IMR-90 (cell line): ENCODE measurements around the gene TDRD7. TPM values are rescaled to one million over a fixed set of nuclear protein-coding genes. Genes with fewer than 3 reads are reported as not detected.
A peak's percentile ranks its signal among the peaks of the same experiment; 100 is the strongest.

Experiments used
- ATAC-seq: fragments of 200-7000 bp; cut with Tn5 transposase; 2 replicates; pipeline ENCODE4 v1.9.1; 2020; ENCODE audit warnings: low read depth, mild to moderate bottlenecking, moderate library complexity
- BruUV-seq: library from RNA; stranded (reverse); fragments of 400-500 nt; replicated peaks from 2 replicates; lab custom pipeline; 2021; lab: Mats Ljungman, UMichigan
- CTCF ChIA-PET: fragments of 300-600 bp; formaldehyde crosslinking; extraction: SDS; loops from one replicate; lab custom pipeline; 2021; ENCODE audit warnings: antibody characterized with exemption; lab: Yijun Ruan, JAX
- POLR2A ChIA-PET: fragments of 300-600 bp; sonication (Branson Sonifier 250); formaldehyde crosslinking; loops from one replicate; lab custom pipeline; 2022; ENCODE audit warnings: antibody characterized with exemption; ENCODE audit not compliant: unreplicated experiment; lab: Charles Lee
- DNase-seq: peaks from one replicate; pipeline ENCODE4 v3.0.0; 2013
- H2AFZ ChIP-seq: replicated peaks from 2 replicates; pipeline ENCODE3; 2013; ENCODE audit warnings: low read length, mild to moderate bottlenecking; ENCODE audit not compliant: poor library complexity
- H2AK5ac ChIP-seq: 2 replicates; pipeline ENCODE4 v1.6.1; 2013; ENCODE audit warnings: low read depth, low read length, inconsistent platforms
- H2AK9ac ChIP-seq: replicated peaks from 2 replicates; pipeline ENCODE3; 2013; ENCODE audit warnings: mild to moderate bottlenecking, low read depth, low read length, moderate library complexity; ENCODE audit not compliant: poor library complexity
- H2BK120ac ChIP-seq: 2 replicates; pipeline ENCODE4 v1.6.1; 2013; ENCODE audit warnings: low read depth, low read length, inconsistent platforms
- H2BK15ac ChIP-seq: 3 replicates; pipeline ENCODE4 v1.6.1; 2013; ENCODE audit warnings: low read depth, low read length, inconsistent platforms
- H2BK20ac ChIP-seq: 2 replicates; pipeline ENCODE4 v1.6.1; 2013; ENCODE audit warnings: low read depth, mild to moderate bottlenecking, inconsistent platforms, low read length, moderate library complexity
- H2BK5ac ChIP-seq: 2 replicates; pipeline ENCODE4 v1.6.1; 2013; ENCODE audit warnings: mild to moderate bottlenecking, low read depth, low read length, inconsistent platforms; ENCODE audit not compliant: poor library complexity, severe bottlenecking
- H3K14ac ChIP-seq: replicated peaks from 2 replicates; pipeline ENCODE4 v1.6.1; 2013; ENCODE audit warnings: low read depth, low read length, inconsistent platforms
- H3K18ac ChIP-seq: 2 replicates; pipeline ENCODE4 v1.6.1; 2013; ENCODE audit warnings: low read depth, low read length, control low read depth
- H3K23ac ChIP-seq: 2 replicates; pipeline ENCODE4 v1.6.1; 2013; ENCODE audit warnings: low read depth, low read length, inconsistent platforms
- H3K27ac ChIP-seq: 2 replicates; pipeline ENCODE4 v1.5.1; 2013; ENCODE audit warnings: mild to moderate bottlenecking, control low read depth, low read length; ENCODE audit not compliant: insufficient read depth
- H3K27me3 ChIP-seq: 2 replicates; pipeline ENCODE4 v1.6.1; 2013; ENCODE audit warnings: low read length; ENCODE audit not compliant: control insufficient read depth, insufficient read depth
- H3K36me3 ChIP-seq: 2 replicates; pipeline ENCODE4 v1.6.1; 2013; ENCODE audit warnings: low read length, mixed read lengths; ENCODE audit not compliant: control insufficient read depth, insufficient read depth
- H3K4ac ChIP-seq: 2 replicates; pipeline ENCODE4 v1.6.1; 2013; ENCODE audit warnings: low read depth, low read length, inconsistent platforms
- H3K4me1 ChIP-seq: 2 replicates; pipeline ENCODE4 v1.6.1; 2013; ENCODE audit warnings: low read length, mixed read lengths; ENCODE audit not compliant: control insufficient read depth, insufficient read depth
- H3K4me2 ChIP-seq: 2 replicates; pipeline ENCODE4 v1.6.1; 2013; ENCODE audit warnings: low read depth, mild to moderate bottlenecking, control low read depth, low read length, moderate library complexity
- H3K4me3 ChIP-seq: 2 replicates; pipeline ENCODE4 v1.5.1; 2013; ENCODE audit warnings: low read depth, mild to moderate bottlenecking, control low read depth, low read length, moderate library complexity; ENCODE audit not compliant: insufficient read depth
- H3K56ac ChIP-seq: 2 replicates; pipeline ENCODE4 v1.6.1; 2013; ENCODE audit warnings: low read length, inconsistent platforms; ENCODE audit not compliant: insufficient read depth; ENCODE audit errors: extremely low read depth
- H3K79me1 ChIP-seq, 2 experiments: 2 replicates each; pipeline ENCODE4 v1.6.1; 2013; ENCODE audit warnings: low read length in 2 of 2, inconsistent platforms in 1 of 2, low read depth in 1 of 2
- H3K9ac ChIP-seq: 2 replicates; pipeline ENCODE4 v1.6.1; 2013; ENCODE audit warnings: low read depth, low read length, control low read depth
- H3K9me1 ChIP-seq: 2 replicates; pipeline ENCODE4 v1.6.1; 2013; ENCODE audit warnings: low read length, inconsistent platforms; ENCODE audit not compliant: insufficient read depth
- H3K9me3 ChIP-seq: 2 replicates; pipeline ENCODE4 v1.6.1; 2013; ENCODE audit warnings: low read length; ENCODE audit not compliant: control insufficient read depth, insufficient read depth
- H4K20me1 ChIP-seq: 2 replicates; pipeline ENCODE4 v1.6.1; 2013; ENCODE audit warnings: low read length, inconsistent platforms; ENCODE audit not compliant: insufficient read depth
- H4K5ac ChIP-seq: 2 replicates; pipeline ENCODE4 v1.6.1; 2013; ENCODE audit warnings: mild to moderate bottlenecking, low read depth, low read length, control low read depth
- H4K8ac ChIP-seq, 2 experiments: 2 replicates each; pipeline ENCODE4 v1.6.1; 2013; ENCODE audit warnings: low read depth in 2 of 2, low read length in 2 of 2, control low read depth in 1 of 2, inconsistent platforms in 1 of 2
- H4K91ac ChIP-seq: 2 replicates; pipeline ENCODE4 v1.6.1; 2013; ENCODE audit warnings: low read depth, low read length, inconsistent platforms; ENCODE audit not compliant: insufficient read depth
- BHLHE40 ChIP-seq: fragments of 150-350 bp; IDR thresholded peaks from 2 replicates; pipeline ENCODE4 v1.6.1; 2016; ENCODE audit warnings: mild to moderate bottlenecking, low read depth, low read length
- CEBPB ChIP-seq: IDR thresholded peaks from 2 replicates; pipeline ENCODE4 v1.6.1; 2012; ENCODE audit warnings: low read depth, low read length, improper control_type of control experiment
- CHD1 ChIP-seq: IDR thresholded peaks from 2 replicates; pipeline ENCODE4 v1.6.1; 2012; ENCODE audit warnings: low read depth, low read length, improper control_type of control experiment
- FOS ChIP-seq: fragments of 150-350 bp; IDR thresholded peaks from 2 replicates; pipeline ENCODE4 v1.6.1; 2016; ENCODE audit warnings: low read depth, low read length
- MAFK ChIP-seq: IDR thresholded peaks from 2 replicates; pipeline ENCODE4 v1.6.1; 2012; ENCODE audit warnings: low read depth, low read length, improper control_type of control experiment
- MAZ ChIP-seq: IDR thresholded peaks from 2 replicates; pipeline ENCODE4 v1.6.1; 2012; ENCODE audit warnings: low read depth, mild to moderate bottlenecking, low read length, improper control_type of control experiment, moderate library complexity, borderline replicate concordance
- NFE2L2 ChIP-seq: fragments of 150-350 bp; IDR thresholded peaks from 2 replicates; pipeline ENCODE4 v1.6.1; 2016; ENCODE audit warnings: low read depth, mild to moderate bottlenecking, low read length
- POLR2A ChIP-seq: IDR thresholded peaks from 2 replicates; pipeline ENCODE4 v1.6.1; 2012; ENCODE audit warnings: mild to moderate bottlenecking, low read depth, low read length
- RAD21 ChIP-seq: IDR thresholded peaks from 2 replicates; pipeline ENCODE4 v1.6.1; 2012; ENCODE audit warnings: low read length, improper control_type of control experiment
- RCOR1 ChIP-seq: IDR thresholded peaks from 2 replicates; pipeline ENCODE4 v1.6.1; 2012; ENCODE audit warnings: mild to moderate bottlenecking, low read length, improper control_type of control experiment; ENCODE audit not compliant: insufficient replicate concordance
- RFX5 ChIP-seq: IDR thresholded peaks from 2 replicates; pipeline ENCODE4 v1.8.0; 2012; ENCODE audit warnings: low read depth, mild to moderate bottlenecking, low read length, moderate library complexity
- SMC3 ChIP-seq: fragments of 150-350 bp; IDR thresholded peaks from 2 replicates; pipeline ENCODE4 v1.6.1; 2016; ENCODE audit warnings: low read depth, mild to moderate bottlenecking, antibody characterized with exemption, low read length, moderate library complexity
- WGBS, 2 experiments: methylation state at CpG; one replicate each; pipeline versions ENCODE4 v1.1.5 to v1.1.7; 2013; ENCODE audit warnings: missing lambda C conversion rate in 2 of 2; ENCODE audit not compliant: insufficient read length in 1 of 2; ENCODE audit errors: extremely low coverage in 2 of 2; 5-methylcytosine and 5-hydroxymethylcytosine counted together
- dilution Hi-C: fragments of 300-500 bp; cut with HindIII; formaldehyde crosslinking; loops from one replicate; pipeline ENCODE4 v1.14.3; 2018; ENCODE audit warnings: low sequenced_read_pairs; ENCODE audit not compliant: unreplicated experiment
- in situ Hi-C: fragments of 300-500 bp; cut with MboI; formaldehyde crosslinking; loops from 3 replicates; pipeline ENCODE4 v1.14.3; 2019; ENCODE audit warnings: low sequenced_read_pairs, inconsistent platforms, mixed read lengths
- intact Hi-C: fragments of 100-400 bp; cut with micrococcal nuclease; formaldehyde crosslinking; loops from 2 replicates; pipeline ENCODE4 v1.10.0; 2022
- polyA plus RNA-seq, 3 experiments: library from polyadenylated mRNA; depleted of rRNA; stranded (reverse); fragments of >200 nt; gene quantifications; 2 replicates each; pipeline ENCODE4 v1.2.3, GENCODE V29; 2012; ENCODE audit warnings: low replicate concordance in 1 of 3
- total RNA-seq: library from RNA; depleted of rRNA; stranded (reverse); fragments of >200 nt; gene quantifications from 2 replicates; pipeline ENCODE4 v1.2.3, GENCODE V29; 2012
- TF ChIP-seq, protein P1 (sequence below): fragments of 150-350 bp; IDR thresholded peaks from 2 replicates; pipeline ENCODE4 v1.6.1; 2017; ENCODE audit warnings: mild to moderate bottlenecking, antibody characterized with exemption, low read length, low read depth
- TF ChIP-seq, protein P2 (sequence below): conservative IDR thresholded peaks from 2 replicates; pipeline ENCODE4 v1.5.1; 2012; ENCODE audit warnings: mild to moderate bottlenecking, low read depth, low read length, improper control_type of control experiment

The TDRD7 gene
- total and polyA plus RNA-seq, 2 of the 4 experiments (the other 2 are of a cell fraction): 4.4 to 9.7 TPM

DNA sequence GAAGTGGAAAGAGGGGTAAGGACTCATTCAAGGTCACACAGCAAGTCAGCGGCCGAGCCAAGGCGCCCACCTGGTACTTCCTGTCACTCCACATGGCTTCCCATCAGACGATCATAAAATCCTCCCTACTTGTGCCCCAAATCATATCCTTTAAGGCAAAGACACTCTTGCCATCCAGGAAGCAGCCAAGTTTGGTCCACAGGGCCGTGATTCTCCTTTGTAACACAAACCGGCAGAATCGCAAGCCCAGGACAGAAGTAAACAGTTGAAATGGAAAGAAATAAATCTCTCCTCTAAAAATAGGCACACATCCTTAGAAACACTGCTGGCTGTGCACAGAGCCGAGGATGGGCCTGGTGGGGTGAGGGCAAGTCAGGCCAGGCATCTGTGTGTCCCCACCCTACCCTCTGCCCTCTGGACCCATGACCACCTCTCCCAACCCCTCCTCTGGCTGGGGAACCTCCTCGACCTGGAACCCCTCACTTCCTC lies 120.0 kb downstream of the TDRD7 start:
- no peak overlapping the region for H3K9ac ChIP-seq
- H3K9me1 ChIP-seq: no peaks in the 10 kb centered on the region; the same call in none of the 2 replicates

More for the DNA sequence above, 120.0 kb downstream of the TDRD7 start:
- no peak overlapping the region for H3K14ac ChIP-seq
- no peak overlapping the region for H2BK5ac ChIP-seq
- peak; percentile 7 for DNase-seq
- no peaks in the 10 kb centered on the region for H4K20me1 ChIP-seq
- no peak overlapping the region for H2AK9ac ChIP-seq
- ATAC-seq: peak; percentile 59
- H3K4me3 ChIP-seq: no peak overlapping the region
- H3K4ac ChIP-seq: peak overlapping the region; percentile 15; the same call in 1 of the 2 replicates
- no peaks in the 10 kb centered on the region for H3K27me3 ChIP-seq
- no peaks in the 10 kb centered on the region for H3K79me1 ChIP-seq
- peak overlapping the region; percentile 37; the same call in 1 of the 2 replicates for H2AK5ac ChIP-seq
- no peak overlapping the region for H3K56ac ChIP-seq
- 0 out of 2 replicates have a peak, but pooled peaks cover 4% of the 10 kb centered on the region for H3K9me3 ChIP-seq
- BruUV-seq: no TSS peak
- ChIA-PET POLR2A (no interaction called here), CTCF (no interaction called here)
- no peak overlapping the region for H4K5ac ChIP-seq
- peaks cover 10% of the 10 kb centered on the region; the same call in 1 of the 2 replicates for H3K36me3 ChIP-seq
- H4K8ac ChIP-seq: peak overlapping the region in 1 of 2 experiments; percentile 20; a peak in 2 of 4 replicates
- peaks cover 9% of the 10 kb centered on the region for H3K4me1 ChIP-seq
- WGBS, 2 experiments: 67% methylated on average over 4 of the region's 9 CpGs; no CpG with 5 or more reads in 1 of the 2 experiments
- H2BK120ac ChIP-seq: peak overlapping the region; percentile 37; the same call in 1 of the 2 replicates
- H3K18ac ChIP-seq: no peak overlapping the region
- in situ Hi-C loops: no loop called here
- no peak overlapping the region for H3K23ac ChIP-seq
- no peak overlapping the region for H4K91ac ChIP-seq
- dilution Hi-C loops: no loop called here
- 0 out of 3 replicates have a peak overlapping the region, but pooled peaks have one; percentile 15 for H2BK15ac ChIP-seq
- H2AFZ ChIP-seq: peak overlapping the region; percentile 65
- peak overlapping the region; percentile 24 for H3K4me2 ChIP-seq
- H2BK20ac ChIP-seq: no peak overlapping the region
- H3K27ac ChIP-seq: peak overlapping the region; percentile 1; the same call in 1 of the 2 replicates
- no peak for TF ChIP-seq RCOR1
- TF ChIP-seq FOS: no peak
- TF ChIP-seq, protein P1, sequence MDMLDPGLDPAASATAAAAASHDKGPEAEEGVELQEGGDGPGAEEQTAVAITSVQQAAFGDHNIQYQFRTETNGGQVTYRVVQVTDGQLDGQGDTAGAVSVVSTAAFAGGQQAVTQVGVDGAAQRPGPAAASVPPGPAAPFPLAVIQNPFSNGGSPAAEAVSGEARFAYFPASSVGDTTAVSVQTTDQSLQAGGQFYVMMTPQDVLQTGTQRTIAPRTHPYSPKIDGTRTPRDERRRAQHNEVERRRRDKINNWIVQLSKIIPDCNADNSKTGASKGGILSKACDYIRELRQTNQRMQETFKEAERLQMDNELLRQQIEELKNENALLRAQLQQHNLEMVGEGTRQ: no peak
- TF ChIP-seq NFE2L2: no peak
- TF ChIP-seq, protein P2, sequence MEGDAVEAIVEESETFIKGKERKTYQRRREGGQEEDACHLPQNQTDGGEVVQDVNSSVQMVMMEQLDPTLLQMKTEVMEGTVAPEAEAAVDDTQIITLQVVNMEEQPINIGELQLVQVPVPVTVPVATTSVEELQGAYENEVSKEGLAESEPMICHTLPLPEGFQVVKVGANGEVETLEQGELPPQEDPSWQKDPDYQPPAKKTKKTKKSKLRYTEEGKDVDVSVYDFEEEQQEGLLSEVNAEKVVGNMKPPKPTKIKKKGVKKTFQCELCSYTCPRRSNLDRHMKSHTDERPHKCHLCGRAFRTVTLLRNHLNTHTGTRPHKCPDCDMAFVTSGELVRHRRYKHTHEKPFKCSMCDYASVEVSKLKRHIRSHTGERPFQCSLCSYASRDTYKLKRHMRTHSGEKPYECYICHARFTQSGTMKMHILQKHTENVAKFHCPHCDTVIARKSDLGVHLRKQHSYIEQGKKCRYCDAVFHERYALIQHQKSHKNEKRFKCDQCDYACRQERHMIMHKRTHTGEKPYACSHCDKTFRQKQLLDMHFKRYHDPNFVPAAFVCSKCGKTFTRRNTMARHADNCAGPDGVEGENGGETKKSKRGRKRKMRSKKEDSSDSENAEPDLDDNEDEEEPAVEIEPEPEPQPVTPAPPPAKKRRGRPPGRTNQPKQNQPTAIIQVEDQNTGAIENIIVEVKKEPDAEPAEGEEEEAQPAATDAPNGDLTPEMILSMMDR: no peak
- no peak for TF ChIP-seq CHD1
- no peak for TF ChIP-seq BHLHE40
- no peak for TF ChIP-seq CEBPB
- TF ChIP-seq SMC3: no peak
- TF ChIP-seq MAFK: no peak
- TF ChIP-seq RAD21: no peak
- no peak for TF ChIP-seq RFX5
- no peak for TF ChIP-seq MAZ
- no peak for TF ChIP-seq POLR2A
- intact Hi-C loops: no loop called here
